Fibroblast of the conjunctiva (primary cell): ENCODE measurements around the gene TRPV5.

Experiments
- DNase-seq: peaks from one replicate; pipeline ENCODE4 v3.0.0-alpha.2; 2010; ENCODE audit warnings: low read depth

The TRPV5 gene

DNA sequence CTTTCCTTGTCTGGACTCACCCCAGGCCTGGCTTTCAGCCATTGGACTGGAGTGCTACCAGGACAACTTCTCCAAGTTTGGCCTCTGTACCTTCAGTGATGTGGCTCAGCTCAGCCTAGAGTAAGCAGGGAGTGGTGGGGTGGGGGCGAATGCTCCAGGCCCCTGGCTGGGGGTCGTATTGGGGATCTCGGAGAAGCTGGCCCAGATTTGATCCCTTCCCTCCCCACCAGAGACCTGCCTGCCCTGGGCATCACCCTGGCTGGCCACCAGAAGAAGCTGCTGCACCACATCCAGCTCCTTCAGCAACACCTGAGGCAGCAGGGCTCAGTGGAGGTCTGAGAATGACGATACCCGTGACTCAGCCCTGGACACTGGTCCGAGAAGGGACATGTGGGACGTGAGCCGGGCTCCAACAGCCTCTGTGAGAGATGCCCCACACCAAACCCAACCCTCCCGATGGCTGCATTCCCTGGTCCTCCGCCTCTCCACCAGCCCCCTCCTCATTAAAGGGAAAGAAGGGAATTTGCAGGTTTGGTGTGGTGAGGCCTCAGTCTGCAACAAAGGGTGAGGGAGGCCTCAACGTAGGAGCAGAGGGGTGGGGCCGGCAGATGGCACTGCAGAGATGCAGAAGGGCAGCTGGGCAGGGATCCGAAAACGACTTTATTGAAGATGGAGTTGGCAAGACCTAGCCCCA, 62.8 kb downstream of the TRPV5 start:
- no peak for DNase-seq

DNA sequence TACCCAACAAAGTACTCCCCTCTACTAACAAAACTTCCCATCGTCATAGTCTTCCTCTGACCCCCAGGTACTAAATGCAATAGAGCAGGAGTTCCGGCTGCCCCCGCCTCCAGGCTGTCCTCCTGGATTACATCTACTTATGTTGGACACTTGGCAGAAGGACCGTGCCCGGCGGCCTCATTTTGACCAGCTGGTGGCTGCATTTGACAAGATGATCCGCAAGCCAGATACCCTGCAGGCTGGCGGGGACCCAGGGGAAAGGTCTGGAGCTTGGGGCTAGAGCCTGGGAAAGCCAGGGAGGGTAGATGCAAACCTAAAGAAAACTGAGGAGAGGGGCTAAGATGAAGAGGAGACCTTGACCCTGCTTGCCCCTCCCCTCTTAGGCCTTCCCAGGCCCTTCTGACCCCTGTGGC, 63.4 kb downstream of the TRPV5 start:
- no peak for DNase-seq

DNA sequence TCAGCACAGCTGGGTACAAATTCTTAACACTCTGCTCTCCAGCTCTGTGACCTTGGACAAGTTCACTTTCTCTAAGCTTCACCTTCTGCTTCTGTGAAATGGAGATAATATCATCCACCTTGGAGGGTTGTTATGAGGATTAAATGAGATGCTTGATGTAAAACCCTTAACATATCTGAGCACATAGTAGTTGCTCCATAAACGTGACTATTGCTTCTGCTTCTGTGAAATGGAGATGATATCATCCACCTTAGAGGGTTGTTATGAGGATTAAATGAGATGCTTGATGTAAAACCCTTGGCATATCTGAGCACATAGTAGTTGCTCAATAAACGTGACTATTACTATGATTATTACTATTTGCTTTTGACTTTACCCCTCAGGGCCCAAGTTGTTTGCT, 64.1 kb downstream of the TRPV5 start:
- DNase-seq = no peak

DNA sequence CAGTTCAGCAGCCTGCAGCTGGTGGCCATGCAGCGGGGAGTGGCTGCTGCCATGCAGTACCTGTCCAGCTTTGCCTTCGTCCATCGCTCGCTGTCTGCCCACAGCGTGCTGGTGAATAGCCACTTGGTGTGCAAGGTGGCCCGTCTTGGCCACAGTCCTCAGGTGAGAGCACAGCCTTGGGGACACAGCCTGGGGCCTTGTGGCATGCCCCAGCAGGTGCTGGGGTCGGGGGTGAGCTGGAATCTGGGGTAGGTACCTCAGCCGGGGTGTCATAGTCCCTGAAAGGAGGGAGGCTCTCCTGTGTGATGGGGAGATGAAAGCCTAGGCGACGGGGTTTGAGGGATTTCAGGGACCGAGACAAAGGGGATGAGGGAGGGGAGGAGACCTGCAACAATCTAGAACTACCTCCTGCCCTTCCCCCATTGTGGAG, 64.5 kb downstream of the TRPV5 start:
- no peak for DNase-seq

DNA sequence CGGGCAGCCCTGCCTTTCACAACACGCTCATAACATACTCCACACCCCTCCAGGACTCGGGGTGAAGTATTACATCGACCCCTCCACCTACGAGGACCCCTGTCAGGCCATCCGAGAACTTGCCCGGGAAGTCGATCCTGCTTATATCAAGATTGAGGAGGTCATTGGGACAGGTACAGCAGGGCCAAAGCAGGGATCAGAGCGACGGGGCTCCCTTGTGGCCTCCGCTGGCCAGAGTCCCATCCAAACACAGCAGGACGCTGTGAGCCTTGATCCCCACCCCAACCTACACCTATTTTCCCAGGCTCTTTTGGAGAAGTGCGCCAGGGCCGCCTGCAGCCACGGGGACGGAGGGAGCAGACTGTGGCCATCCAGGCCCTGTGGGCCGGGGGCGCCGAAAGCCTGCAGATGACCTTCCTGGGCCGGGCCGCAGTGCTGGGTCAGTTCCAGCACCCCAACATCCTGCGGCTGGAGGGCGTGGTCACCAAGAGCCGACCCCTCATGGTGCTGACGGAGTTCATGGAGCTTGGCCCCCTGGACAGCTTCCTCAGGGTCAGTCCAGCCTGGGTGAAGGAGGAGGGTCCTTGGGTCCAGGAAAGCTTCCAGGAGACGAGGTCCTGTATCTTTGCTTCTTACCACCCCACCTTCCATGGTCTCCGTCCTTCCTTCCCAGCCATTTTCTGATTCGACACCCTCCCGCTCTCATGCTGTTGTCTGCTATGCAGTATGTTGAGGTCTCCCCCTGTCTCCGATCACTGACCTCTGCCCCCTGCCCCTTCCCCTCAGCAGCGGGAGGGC, 65.2 kb downstream of the TRPV5 start:
- no peak for DNase-seq

DNA sequence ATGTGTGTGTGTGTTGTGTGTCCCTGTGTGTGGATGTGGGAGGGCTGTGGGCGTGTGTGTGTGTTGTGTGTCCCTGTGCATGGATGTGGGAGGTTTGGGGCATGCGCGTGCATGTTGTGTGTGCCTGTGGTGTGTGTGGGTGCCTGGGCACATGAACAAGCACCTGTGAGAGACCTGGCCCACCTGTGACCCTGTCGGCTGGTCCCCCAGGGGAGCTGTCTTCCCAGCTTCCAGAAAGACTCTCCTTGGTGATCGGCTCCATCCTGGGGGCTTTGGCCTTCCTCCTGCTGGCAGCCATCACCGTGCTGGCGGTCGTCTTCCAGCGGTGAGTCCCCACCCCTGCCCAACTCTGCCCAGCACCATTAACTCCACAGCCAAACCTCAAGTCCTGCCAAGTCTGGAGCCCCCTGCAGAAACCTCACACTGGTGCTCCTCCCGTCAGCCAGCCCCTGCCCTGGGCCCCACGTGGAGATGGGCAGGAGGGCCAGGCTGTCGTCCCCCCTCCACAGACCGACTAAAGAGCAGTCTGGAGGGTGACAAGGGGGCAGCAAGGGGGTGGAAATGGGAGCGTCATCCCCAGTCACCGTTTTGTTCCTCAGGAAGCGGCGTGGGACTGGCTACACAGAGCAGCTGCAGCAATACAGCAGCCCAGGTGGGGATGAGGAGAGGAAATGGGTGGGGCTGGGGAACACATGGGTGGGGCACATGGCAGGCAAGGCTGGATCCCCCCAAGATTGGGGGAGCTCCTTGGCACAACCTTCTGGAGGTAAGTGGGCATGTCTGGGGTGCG, 66.0 kb downstream of the TRPV5 start:
- no peak for DNase-seq

DNA sequence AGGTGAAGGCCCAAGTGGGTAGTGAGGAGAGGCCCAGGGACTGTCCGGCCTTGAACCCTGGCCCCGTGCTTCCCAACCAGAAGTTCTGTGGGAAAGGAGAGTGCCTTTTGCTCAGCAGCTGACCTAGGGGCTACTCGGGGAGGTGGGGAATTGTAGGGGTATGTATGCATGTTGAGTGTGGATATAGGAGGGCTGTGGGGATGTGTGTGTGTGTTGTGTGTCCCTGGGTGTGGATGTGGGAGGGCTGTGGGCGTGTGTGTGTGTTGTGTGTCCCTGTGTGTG, 66.5 kb downstream of the TRPV5 start:
- DNase-seq = no peak

DNA sequence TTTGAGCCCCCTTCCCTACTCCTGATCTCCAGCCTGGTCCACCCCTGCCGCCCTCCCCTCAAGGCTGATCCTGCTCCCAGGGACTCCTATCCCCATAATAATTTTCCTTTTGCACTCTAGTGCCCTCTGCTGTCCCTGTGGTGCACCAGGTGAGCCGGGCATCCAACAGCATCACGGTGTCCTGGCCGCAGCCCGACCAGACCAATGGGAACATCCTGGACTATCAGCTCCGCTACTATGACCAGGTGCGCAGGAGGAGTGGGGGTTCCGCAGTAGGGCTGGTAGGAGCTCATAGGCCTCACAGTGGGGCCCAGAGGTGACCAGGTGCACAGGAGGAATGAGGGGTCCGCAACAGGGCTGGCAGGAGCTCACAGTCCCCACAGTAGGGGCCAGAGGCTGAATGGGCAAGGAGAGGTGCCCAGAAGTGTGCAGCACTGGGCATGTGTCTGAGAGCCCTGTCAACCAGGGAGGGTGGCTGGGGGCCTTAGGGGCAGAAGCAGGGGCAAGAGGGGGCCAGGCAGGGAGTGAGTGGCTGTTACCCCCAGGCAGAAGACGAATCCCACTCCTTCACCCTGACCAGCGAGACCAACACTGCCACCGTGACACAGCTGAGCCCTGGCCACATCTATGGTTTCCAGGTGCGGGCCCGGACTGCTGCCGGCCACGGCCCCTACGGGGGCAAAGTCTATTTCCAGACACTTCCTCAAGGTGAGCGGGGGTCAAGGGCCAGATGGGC, 67.0 kb downstream of the TRPV5 start:
- no peak for DNase-seq

DNA sequence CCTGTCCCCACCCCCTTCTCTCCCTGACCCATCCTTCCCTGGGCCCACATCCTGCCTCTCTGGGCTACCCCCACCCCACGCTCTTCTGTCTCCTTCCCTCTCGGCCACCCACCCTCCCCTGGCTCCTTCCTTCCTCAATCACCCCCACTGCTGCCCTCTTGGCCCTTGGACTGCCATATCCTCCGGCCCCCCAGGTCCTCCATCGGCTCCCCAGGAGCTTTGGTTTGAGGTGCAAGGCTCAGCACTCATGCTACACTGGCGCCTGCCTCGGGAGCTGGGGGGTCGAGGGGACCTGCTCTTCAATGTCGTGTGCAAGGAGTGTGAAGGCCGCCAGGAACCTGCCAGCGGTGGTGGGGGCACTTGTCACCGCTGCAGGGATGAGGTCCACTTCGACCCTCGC, 67.8 kb downstream of the TRPV5 start:
- no peak for DNase-seq

DNA sequence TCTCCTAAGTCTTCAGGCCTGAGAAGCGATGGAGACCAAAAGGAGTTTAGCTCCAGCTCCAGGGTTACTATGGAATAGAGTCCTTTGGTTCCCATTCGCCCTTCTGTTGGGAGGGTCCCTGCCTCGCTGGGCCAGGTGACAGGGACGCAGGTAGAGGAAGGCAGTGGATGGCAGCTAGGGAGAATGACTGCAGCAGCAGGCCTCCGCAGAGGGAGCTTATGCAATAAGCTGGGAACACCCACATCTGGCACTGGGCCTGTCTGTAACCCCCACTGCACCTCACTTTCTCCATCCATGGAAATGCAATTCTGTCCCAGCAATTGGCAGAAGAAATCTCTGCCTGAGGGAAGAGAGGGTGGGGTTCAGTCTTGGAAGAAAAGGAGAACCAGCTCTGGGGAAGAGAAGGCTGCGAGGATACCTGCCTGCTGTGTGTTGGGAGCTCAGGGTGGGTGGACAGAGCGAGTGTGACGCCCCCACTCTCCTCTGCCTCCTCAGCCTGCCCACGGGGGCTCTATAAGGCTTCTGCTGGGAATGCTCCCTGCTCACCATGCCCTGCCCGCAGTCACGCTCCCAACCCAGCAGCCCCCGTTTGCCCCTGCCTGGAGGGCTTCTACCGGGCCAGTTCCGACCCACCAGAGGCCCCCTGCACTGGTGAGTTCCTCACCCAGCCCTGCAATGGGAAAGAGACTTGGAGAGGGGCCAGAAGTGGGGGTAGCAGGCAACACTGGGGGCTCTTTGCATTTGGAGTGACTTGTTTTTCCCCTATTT, 68.4 kb downstream of the TRPV5 start:
- no peak for DNase-seq

DNA sequence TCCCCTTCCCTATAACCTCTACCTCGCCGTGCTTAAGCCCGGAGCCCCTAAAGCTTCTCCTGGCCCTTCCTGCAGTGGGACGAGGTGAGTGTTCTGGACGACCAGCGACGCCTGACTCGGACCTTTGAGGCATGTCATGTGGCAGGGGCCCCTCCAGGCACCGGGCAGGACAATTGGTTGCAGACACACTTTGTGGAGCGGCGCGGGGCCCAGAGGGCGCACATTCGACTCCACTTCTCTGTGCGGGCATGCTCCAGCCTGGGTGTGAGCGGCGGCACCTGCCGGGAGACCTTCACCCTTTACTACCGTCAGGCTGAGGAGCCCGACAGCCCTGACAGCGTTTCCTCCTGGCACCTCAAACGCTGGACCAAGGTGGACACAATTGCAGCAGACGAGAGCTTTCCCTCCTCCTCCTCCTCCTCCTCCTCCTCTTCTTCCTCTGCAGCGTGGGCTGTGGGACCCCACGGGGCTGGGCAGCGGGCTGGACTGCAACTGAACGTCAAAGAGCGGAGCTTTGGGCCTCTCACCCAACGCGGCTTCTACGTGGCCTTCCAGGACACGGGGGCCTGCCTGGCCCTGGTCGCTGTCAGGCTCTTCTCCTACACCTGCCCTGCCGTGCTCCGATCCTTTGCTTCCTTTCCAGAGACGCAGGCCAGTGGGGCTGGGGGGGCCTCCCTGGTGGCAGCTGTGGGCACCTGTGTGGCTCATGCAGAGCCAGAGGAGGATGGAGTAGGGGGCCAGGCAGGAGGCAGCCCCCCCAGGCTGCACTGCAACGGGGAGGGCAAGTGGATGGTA, 69.5 kb downstream of the TRPV5 start:
- DNase-seq = no peak

DNA sequence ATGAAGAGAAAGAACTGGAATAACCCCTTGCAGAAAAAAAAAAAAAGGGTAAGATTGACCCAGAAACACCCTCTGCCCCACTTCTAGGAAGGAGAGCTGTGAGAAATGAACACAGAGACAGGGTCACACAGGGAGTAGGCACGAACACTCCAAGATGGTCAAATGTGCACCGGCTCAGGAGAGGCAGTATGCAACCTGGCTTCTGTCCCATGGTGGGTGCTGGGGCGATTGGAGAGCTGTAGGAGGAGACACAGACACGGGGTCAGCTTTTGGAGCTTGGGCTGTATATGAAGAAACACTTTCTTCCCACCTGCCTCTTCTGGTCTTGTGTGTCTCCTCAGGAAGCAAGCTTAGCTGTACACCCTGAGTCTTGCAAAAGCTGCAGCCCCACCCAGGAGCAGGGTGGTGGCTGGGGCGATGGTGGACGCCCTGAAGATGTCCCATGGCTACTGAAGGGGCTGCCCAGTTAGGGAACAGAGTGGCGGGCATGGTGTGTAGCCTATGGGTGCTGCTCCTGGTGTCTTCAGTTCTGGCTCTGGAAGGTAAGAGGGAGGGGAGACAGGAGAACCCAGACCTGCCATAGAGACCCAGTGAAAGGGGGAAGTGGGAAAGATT, 70.7 kb downstream of the TRPV5 start:
- DNase-seq = no peak

DNA sequence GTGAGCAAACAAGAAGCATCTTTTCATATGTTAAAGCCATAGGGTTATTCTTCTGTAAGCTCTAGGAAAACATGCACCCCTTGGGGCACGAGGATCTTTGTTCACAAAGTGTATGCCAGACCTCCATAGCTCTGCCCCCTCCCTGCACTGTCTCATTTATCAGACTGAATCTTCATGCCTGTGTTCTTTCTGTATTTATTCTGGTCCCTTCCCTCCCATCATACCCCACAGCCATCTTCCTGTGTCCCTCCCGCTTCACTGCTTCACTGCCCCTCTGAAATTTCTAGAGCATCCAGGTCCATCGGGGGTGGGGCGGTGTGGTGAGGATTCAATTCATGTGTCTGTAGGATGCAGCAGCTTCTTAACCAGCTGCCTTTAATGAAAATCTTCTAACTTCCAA, 71.2 kb downstream of the TRPV5 start:
- DNase-seq = no peak

DNA sequence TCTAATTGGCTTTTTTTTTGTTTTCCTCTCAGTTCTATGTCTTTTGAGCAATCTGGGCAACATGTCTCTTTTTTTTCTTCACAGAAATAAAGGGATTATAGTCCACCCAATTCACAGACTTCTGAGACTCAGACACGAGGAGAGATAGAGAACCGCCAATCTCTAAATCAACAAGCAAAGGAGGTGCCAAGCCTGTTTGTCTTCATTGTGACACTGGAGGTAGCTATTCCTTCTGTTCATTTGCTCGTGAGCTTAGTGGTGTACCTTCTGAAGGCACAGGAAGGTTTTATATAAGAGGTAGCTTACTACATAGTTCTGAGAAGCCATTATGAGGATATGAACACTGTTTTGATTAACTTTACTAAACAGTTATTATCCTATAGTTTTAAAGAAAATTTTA, 72.6 kb downstream of the TRPV5 start:
- no peak for DNase-seq

DNA sequence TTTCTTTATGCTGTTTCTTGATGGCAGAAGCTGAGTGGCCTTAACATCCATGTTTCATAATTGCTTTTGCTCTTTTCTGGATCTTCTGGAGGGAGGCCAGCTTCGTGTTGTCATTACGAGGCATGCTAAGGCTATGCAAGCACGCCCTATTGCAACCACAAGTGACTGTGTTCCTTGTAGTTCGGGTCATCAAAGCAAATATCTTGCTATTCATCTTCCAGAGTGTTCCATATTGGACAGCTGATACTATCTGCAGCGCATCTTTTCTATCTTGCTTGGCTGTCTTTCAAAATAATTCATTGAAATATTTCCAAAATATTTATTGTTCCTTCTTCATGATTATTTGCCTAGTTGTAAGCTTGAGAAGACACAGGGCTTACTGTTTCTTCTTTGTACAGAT, 73.7 kb downstream of the TRPV5 start:
- DNase-seq = peak; percentile 55

DNA sequence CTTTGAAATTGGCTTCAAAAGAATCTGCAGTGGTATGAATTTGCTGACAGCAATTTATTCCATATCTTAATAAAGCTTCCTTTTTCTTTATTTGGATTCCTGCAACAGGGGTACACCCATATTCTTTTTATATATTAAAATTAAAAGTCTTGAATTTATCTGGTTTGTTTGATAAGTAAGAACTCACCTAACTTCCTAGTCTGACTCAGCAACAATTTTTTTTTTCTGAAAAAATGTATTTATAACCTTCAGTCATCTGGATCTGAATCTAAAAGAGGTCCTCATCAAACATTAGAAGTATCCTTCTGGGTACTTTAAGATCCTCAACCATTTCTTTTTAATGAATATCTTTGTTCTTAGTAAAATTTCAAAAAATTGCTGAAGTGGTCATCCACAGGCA, 74.1 kb downstream of the TRPV5 start:
- DNase-seq = no peak
